Gastroesophageal sphincter (tissue), 3 donors: ENCODE data around the gene KLHL20.

Experiments
- CTCF ChIP-seq, 4 experiments: fragments of 200-600 bp in 2 of 4; fragments of 450-650 bp in 2 of 4; sonication (generic) in 1 of 4; IDR thresholded peaks; one replicate each; pipeline ENCODE4 v1.5.1; 2017 to 2019; ENCODE audit warnings: antibody characterized with exemption in 4 of 4, mild to moderate bottlenecking in 2 of 4, moderate library complexity in 2 of 4
- EP300 ChIP-seq: sonication (generic); formaldehyde crosslinking; IDR thresholded peaks from one replicate; pipeline ENCODE4 v1.6.1; 2017; ENCODE audit warnings: antibody characterized with exemption, mild to moderate bottlenecking
- POLR2A ChIP-seq, 2 donors: fragments of 450-650 bp; IDR thresholded peaks; one replicate each; pipeline ENCODE4 v1.6.1; 2017; ENCODE audit warnings: antibody characterized with exemption in 2 of 2, mild to moderate bottlenecking in 2 of 2, moderate library complexity in 1 of 2
- POLR2AphosphoS5 ChIP-seq: sonication (generic); formaldehyde crosslinking; IDR thresholded peaks from one replicate; pipeline ENCODE4 v1.6.1; 2017; ENCODE audit warnings: antibody characterized with exemption

GRCh38 chr1:173702736-173703135, 12.0 kb upstream of the KLHL20 start:
- TF ChIP-seq EP300 (no peak), CTCF (IDR thresholded peaks at IDR 0.05) (no peak), POLR2A (IDR thresholded peaks at IDR 0.05) (no peak), POLR2AphosphoS5 (no peak)
